ENCODE results near the gene HIRA. TPM values are rescaled to one million over a fixed set of nuclear protein-coding genes. Genes with fewer than 3 reads are reported as not detected.
A peak's percentile ranks its signal among the peaks of the same experiment; 100 is the strongest.

HIRA gene
- total and polyA plus RNA-seq, 9 of the 15 experiments (the other 6 are each of a cell fraction or from before 2014, with no cell fraction given), result 0.96 to 132 (median 58.4) TPM

DNA sequence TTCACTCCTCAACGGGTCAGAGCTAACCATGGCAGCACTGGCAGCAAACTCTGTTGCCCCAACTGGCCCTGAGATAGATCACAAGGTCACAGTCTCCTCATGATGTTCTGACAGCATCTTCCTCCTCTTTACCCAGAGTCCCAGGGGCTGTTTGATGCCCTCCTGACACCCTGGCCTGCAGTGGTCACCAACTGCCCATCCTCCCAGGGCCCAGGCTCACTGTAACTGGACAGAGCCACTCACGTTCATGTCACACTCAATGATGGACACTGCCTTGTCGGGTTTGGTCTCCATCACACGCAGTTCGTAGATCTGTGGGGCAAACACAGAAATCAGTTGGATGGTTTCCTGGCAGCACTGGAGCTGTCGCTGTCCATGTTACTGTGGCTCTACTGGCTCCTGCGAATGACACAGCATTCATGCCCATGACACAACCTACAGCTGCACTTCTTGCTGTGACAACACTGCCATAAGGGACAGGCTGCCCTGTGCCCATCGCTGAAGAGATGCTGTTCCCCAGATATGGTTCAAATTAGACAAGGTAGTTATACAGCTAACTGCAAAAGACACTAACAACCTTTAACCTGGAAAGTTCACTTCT lies 26.4 kb upstream of the HIRA start (continued):
- TF ChIP-seq, protein P1, sequence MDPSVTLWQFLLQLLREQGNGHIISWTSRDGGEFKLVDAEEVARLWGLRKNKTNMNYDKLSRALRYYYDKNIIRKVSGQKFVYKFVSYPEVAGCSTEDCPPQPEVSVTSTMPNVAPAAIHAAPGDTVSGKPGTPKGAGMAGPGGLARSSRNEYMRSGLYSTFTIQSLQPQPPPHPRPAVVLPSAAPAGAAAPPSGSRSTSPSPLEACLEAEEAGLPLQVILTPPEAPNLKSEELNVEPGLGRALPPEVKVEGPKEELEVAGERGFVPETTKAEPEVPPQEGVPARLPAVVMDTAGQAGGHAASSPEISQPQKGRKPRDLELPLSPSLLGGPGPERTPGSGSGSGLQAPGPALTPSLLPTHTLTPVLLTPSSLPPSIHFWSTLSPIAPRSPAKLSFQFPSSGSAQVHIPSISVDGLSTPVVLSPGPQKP (CRISPR knock-in tag; IDR thresholded peaks at IDR 0.05), result 0 out of 2 replicates have a peak, but pooled peaks have one; percentile 45
- no peak for TF ChIP-seq SMARCC2 (IDR thresholded peaks at IDR 0.05; ENCODE audit: low read depth)
- TF ChIP-seq CHD2 (IDR thresholded peaks at IDR 0.05; ENCODE audit: low read depth, low read length), result no peak
- TF ChIP-seq HOXB6 (CRISPR knock-in tag; IDR thresholded peaks at IDR 0.05; ENCODE audit: borderline replicate concordance), result no peak
- no peak for TF ChIP-seq TOE1 (IDR thresholded peaks at IDR 0.05; ENCODE audit: borderline replicate concordance)
- no peak for TF ChIP-seq TOE1 (CRISPR knock-in tag; IDR thresholded peaks at IDR 0.05; ENCODE audit: borderline replicate concordance, low read depth)
- TF ChIP-seq, protein P2, sequence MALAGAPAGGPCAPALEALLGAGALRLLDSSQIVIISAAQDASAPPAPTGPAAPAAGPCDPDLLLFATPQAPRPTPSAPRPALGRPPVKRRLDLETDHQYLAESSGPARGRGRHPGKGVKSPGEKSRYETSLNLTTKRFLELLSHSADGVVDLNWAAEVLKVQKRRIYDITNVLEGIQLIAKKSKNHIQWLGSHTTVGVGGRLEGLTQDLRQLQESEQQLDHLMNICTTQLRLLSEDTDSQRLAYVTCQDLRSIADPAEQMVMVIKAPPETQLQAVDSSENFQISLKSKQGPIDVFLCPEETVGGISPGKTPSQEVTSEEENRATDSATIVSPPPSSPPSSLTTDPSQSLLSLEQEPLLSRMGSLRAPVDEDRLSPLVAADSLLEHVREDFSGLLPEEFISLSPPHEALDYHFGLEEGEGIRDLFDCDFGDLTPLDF (CRISPR knock-in tag; IDR thresholded peaks at IDR 0.05), result no peak
- TF ChIP-seq ZNF668 (CRISPR knock-in tag; IDR thresholded peaks at IDR 0.05), result no peak
- TF ChIP-seq, protein P3, sequence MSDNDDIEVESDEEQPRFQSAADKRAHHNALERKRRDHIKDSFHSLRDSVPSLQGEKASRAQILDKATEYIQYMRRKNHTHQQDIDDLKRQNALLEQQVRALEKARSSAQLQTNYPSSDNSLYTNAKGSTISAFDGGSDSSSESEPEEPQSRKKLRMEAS (CRISPR knock-in tag; IDR thresholded peaks at IDR 0.05), result peak; percentile 32; the same call in 1 of the 2 replicates
- TF ChIP-seq, protein P4, sequence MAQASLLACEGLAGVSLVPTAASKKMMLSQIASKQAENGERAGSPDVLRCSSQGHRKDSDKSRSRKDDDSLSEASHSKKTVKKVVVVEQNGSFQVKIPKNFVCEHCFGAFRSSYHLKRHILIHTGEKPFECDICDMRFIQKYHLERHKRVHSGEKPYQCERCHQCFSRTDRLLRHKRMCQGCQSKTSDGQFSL (CRISPR knock-in tag; IDR thresholded peaks at IDR 0.05), result 0 out of 2 replicates have a peak, but pooled peaks have one; percentile 22
- TF ChIP-seq, protein P4 (tag; IDR thresholded peaks at IDR 0.05), result no peak
- TF ChIP-seq ZNF311 (CRISPR knock-in tag; IDR thresholded peaks at IDR 0.05), result no peak
- TF ChIP-seq POLR2G (IDR thresholded peaks at IDR 0.05; ENCODE audit: low read depth, low read length), result 0 out of 2 replicates have a peak, but pooled peaks have one; percentile 22
- no peak for TF ChIP-seq CBX2 (IDR thresholded peaks at IDR 0.05; ENCODE audit: insufficient read depth, low read length, poor library complexity, severe bottlenecking)
- TF ChIP-seq, protein P5, sequence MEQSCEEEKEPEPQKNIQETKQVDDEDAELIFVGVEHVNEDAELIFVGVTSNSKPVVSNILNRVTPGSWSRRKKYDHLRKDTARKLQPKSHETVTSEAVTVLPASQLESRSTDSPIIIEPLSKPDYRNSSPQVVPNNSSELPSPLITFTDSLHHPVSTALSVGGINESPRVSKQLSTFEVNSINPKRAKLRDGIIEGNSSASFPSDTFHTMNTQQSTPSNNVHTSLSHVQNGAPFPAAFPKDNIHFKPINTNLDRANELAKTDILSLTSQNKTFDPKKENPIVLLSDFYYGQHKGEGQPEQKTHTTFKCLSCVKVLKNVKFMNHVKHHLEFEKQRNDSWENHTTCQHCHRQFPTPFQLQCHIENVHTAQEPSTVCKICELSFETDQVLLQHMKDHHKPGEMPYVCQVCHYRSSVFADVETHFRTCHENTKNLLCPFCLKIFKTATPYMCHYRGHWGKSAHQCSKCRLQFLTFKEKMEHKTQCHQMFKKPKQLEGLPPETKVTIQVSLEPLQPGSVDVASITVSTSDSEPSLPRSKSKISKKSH (CRISPR knock-in tag; IDR thresholded peaks at IDR 0.05), result no peak
- TF ChIP-seq HCFC1 (IDR thresholded peaks at IDR 0.05; ENCODE audit: low read depth, low read length), result no peak
- TF ChIP-seq POLR2B (IDR thresholded peaks at IDR 0.05; ENCODE audit: low read depth, partially characterized antibody), result peak; percentile 24
- TF ChIP-seq KAT2B (IDR thresholded peaks at IDR 0.05; ENCODE audit: low read depth, low read length), result no peak
- TF ChIP-seq, protein P6, sequence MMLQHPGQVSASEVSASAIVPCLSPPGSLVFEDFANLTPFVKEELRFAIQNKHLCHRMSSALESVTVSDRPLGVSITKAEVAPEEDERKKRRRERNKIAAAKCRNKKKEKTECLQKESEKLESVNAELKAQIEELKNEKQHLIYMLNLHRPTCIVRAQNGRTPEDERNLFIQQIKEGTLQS (IDR thresholded peaks at IDR 0.05), result no peak
- TF ChIP-seq, protein P6 (CRISPR knock-in tag; conservative IDR thresholded peaks at IDR 0.05), result no peak
- TF ChIP-seq WHSC1 (IDR thresholded peaks at IDR 0.05; ENCODE audit: low read length), result peak; percentile 94
- TF ChIP-seq SNRNP70 (optimal IDR thresholded peaks at IDR 0.05; ENCODE audit: low read depth, low read length), result peak; percentile 82
- no peak for TF ChIP-seq ZNF3 (CRISPR knock-in tag; IDR thresholded peaks at IDR 0.05)
